Left lung (tissue), 10 donors: ENCODE data around the gene DGCR2. TPM values are rescaled to one million over a fixed set of nuclear protein-coding genes. Genes with fewer than 3 reads are reported as not detected.

ENCODE experiments used
- ATAC-seq: fragments of 200-7000 bp; cut with Tn5 transposase; one replicate; pipeline ENCODE4 v1.9.1; 2020; ENCODE audit warnings: moderate library complexity
- DNase-seq, 4 donors: peaks; one replicate each; pipeline ENCODE4 v3.0.0-alpha.2; 2013 to 2020
- H3K27ac ChIP-seq, 2 donors: fragments of 200-600 bp; sonication (generic) in 1 of 2; one replicate each; pipeline versions ENCODE4 v1.5.0 to v1.8.0; 2020 to 2021
- H3K27me3 ChIP-seq, 2 donors: fragments of 200-600 bp; sonication (generic) in 1 of 2; one replicate each; pipeline versions ENCODE4 v1.5.0 to v1.8.0; 2020 to 2021
- H3K36me3 ChIP-seq, 2 donors: fragments of 200-600 bp; sonication (generic) in 1 of 2; one replicate each; pipeline versions ENCODE4 v1.5.0 to v1.8.0; 2020 to 2021
- H3K4me1 ChIP-seq, 2 donors: fragments of 200-600 bp; one replicate each; pipeline ENCODE4 v1.8.0; 2021
- H3K4me3 ChIP-seq, 2 donors: fragments of 200-600 bp; sonication (generic) in 1 of 2; one replicate each; pipeline versions ENCODE4 v1.5.0 to v1.8.0; 2020 to 2021; ENCODE audit warnings: mild to moderate bottlenecking in 1 of 2
- H3K9me3 ChIP-seq, 2 donors: fragments of 200-600 bp; sonication (generic) in 1 of 2; one replicate each; pipeline versions ENCODE4 v1.5.0 to v1.8.0; 2020 to 2021
- intact Hi-C, 2 donors: fragments of 100-400 bp; cut with DNase I; formaldehyde crosslinking; loops; one replicate each; pipeline versions ENCODE4 v1.11.2 to v1.14.2; 2022
- polyA plus RNA-seq, 6 donors: library from polyadenylated mRNA; unstranded; fragments of 120-200 nt; gene quantifications; one replicate each; pipeline ENCODE4 v1.2.1, GENCODE V29; 2013; ENCODE audit not compliant: insufficient read length in 6 of 6
- total RNA-seq, 2 donors: library from RNA; stranded (reverse); fragmentation: NEBNext Ultra II Directional; extraction: Animal tissue kit (Norgen Biotek cat#: 25700); gene quantifications; one replicate each; pipeline ENCODE4 v1.2.1, GENCODE V29; 2021
- TF ChIP-seq, protein P1 (sequence below), 2 donors: fragments of 200-600 bp; sonication (generic) in 1 of 2; IDR thresholded peaks; one replicate each; pipeline versions ENCODE4 v1.5.0 to v1.8.0; 2021; ENCODE audit warnings: antibody characterized with exemption in 2 of 2
- donor health status: DM: no; HTN: yes; CAD: no.
- donor health status: DM: no; HTN: no; CAD: no.

DGCR2 gene
- total and polyA plus RNA-seq, 8 donors = 55.8 to 87.0 (median 68.2) TPM

DNA sequence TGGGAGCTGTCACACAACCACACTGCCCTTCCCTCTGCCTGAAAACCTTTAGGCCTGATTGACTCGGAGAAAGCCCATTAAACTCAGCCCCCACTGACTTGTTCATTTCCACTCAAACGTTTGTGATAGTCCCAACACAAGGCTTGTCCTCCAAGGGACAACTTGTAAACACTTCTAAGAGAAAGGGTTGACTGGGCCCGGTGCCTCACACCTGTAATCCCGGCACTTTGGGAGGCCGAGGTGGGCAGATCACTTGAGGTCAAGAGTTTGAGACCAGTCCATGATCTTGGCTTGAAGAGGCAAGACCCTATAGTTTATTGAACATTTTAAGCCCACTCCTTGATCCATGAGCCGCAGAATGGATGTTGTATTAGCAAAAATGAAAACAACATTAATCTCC lies 122.8 kb downstream of the DGCR2 start:
- ATAC-seq = no peak
- DNase-seq = no peak
- H3K9me3 ChIP-seq = no peaks in the 10 kb centered on the region
- intact Hi-C loops = no loop called here
- no peaks in the 10 kb centered on the region for H3K4me1 ChIP-seq
- H3K4me3 ChIP-seq = no peak overlapping the region
- TF ChIP-seq, protein P1, sequence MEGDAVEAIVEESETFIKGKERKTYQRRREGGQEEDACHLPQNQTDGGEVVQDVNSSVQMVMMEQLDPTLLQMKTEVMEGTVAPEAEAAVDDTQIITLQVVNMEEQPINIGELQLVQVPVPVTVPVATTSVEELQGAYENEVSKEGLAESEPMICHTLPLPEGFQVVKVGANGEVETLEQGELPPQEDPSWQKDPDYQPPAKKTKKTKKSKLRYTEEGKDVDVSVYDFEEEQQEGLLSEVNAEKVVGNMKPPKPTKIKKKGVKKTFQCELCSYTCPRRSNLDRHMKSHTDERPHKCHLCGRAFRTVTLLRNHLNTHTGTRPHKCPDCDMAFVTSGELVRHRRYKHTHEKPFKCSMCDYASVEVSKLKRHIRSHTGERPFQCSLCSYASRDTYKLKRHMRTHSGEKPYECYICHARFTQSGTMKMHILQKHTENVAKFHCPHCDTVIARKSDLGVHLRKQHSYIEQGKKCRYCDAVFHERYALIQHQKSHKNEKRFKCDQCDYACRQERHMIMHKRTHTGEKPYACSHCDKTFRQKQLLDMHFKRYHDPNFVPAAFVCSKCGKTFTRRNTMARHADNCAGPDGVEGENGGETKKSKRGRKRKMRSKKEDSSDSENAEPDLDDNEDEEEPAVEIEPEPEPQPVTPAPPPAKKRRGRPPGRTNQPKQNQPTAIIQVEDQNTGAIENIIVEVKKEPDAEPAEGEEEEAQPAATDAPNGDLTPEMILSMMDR (IDR thresholded peaks at IDR 0.05) = no peak
- no peak overlapping the region for H3K27ac ChIP-seq
- H3K36me3 ChIP-seq = no peaks in the 10 kb centered on the region
- H3K27me3 ChIP-seq = peaks cover 0 to 80% of the 10 kb centered on the region in 2 donors

DNA sequence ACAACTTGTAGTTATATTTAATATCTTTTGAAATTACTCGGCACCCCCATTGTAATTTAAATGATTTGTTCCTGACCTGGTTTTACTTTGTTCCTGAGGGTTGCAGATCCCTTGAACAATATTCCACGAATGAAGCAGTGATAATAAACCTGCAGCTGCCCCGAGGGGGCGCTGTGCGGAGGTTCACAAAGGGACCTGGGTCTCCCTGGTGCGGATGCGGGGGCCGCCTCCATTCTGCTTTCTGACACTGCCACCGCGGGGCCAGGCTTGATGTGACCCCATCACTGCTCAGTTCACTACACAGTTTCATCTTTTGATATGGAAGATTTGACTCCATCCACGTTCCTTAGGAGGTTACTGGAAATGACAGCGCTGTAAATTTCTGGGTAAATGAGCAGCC lies 123.2 kb downstream of the DGCR2 start:
- no peak overlapping the region for H3K4me3 ChIP-seq
- no peaks in the 10 kb centered on the region for H3K36me3 ChIP-seq
- peaks cover 0 to 82% of the 10 kb centered on the region in 2 donors for H3K27me3 ChIP-seq
- TF ChIP-seq, protein P1 (IDR thresholded peaks at IDR 0.05) = no peak
- H3K4me1 ChIP-seq = no peaks in the 10 kb centered on the region
- DNase-seq (no peak), ATAC-seq (no peak)
- no peaks in the 10 kb centered on the region for H3K9me3 ChIP-seq
- H3K27ac ChIP-seq = no peak overlapping the region
- intact Hi-C loops = no loop called here

DNA sequence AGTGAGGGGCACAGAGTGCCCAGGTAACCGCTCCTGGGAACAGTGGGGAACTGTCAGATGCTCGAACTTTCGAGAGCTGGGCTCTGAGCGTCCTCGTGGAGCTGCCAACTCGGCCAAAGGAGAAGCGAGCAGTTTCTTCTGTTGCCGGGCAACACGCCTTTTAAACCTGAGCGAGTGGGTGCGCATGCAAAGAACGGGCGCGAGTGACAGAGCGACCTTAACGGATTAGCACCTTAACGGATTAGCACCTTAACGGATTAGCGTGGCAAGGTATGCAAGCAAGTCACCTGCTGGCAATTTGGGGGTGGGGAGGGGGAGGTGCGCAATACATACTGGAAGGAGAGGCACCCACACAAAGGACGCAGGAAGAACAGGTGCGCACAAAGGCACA lies 124.3 kb downstream of the DGCR2 start:
- Histone ChIP-seq H3K4me3 (no peak overlapping the region), H3K27ac (no peak overlapping the region), H3K27me3 (peaks cover 0 to 85% of the 10 kb centered on the region in 2 donors), H3K36me3 (no peaks in the 10 kb centered on the region), H3K4me1 (no peaks in the 10 kb centered on the region), H3K9me3 (no peaks in the 10 kb centered on the region)
- DNase-seq (no peak), ATAC-seq (peak; percentile 26)
- intact Hi-C loops = no loop called here
- TF ChIP-seq, protein P1 (IDR thresholded peaks at IDR 0.05) = no peak

DNA sequence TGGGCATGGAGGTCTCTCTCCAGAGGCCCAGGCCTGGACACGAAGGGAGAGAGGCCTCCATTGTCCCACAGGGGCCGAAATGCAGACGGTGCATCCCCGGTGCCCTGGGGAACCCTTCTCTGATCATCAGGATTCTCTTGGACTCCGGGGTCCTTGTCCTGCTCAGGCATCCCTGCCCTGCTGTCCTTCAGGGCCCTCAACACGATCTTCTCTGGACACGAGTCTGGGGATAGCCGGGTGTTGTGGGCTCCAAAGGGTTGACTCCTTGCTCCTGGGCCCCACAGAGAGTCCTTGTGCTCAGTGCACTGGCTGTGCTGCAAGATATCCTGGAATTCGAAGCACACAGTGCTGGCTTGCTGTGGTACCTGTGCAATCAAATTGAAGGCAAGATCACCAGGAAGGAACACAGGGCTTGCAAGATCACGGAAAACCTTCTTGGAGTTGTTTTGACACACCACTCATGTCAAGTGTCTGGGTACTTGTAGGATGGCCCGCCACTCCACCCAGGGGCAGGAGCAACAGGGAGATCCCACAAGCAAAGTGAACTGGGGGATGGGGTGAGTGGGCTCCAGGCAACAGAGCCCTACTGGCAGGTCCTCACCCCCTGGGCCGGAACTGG lies 124.8 kb downstream of the DGCR2 start:
- no peak overlapping the region for H3K4me3 ChIP-seq
- peak; percentile 32 for ATAC-seq
- no peaks in the 10 kb centered on the region for H3K9me3 ChIP-seq
- peaks cover 0 to 86% of the 10 kb centered on the region in 2 donors for H3K27me3 ChIP-seq
- intact Hi-C loops = no loop called here
- no peaks in the 10 kb centered on the region for H3K4me1 ChIP-seq
- no peaks in the 10 kb centered on the region for H3K36me3 ChIP-seq
- TF ChIP-seq, protein P1 (IDR thresholded peaks at IDR 0.05) = no peak
- no peak for DNase-seq
- no peak overlapping the region for H3K27ac ChIP-seq

DNA sequence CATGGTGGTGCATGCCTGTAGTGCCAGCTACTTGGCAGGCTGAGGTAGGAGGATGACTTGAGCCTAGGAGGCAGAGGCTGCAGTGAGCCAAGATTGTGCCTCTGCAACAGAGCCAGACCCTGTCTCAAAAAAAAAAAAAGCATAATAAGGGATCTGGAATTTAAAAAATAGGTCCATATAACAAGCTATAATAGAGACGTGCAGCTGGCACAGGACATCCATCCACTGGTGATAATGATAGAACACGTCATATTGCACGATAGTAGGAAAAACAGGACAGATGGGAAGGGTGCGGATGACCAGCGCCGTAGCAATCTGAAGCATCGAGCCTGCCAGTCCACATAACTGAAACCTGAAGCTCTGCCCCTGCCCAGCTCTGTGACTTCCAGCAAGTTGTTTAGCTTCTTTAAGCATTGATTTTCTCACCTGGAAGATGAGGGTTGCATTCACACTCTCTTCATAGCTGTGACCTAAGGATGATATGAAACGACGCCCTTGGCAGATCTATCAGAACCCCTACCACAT lies 125.8 kb downstream of the DGCR2 start:
- DNase-seq (no peak), ATAC-seq (no peak)
- no peaks in the 10 kb centered on the region for H3K4me1 ChIP-seq
- H3K36me3 ChIP-seq = no peaks in the 10 kb centered on the region
- peaks cover 0 to 84% of the 10 kb centered on the region in 2 donors for H3K27me3 ChIP-seq
- intact Hi-C loops = no loop called here
- no peak overlapping the region for H3K4me3 ChIP-seq
- TF ChIP-seq, protein P1 (IDR thresholded peaks at IDR 0.05) = no peak
- H3K27ac ChIP-seq = no peak overlapping the region
- H3K9me3 ChIP-seq = no peaks in the 10 kb centered on the region
